SU-DHL-6 (cell line): Measurements from ENCODE around the gene APOBEC3B.

Source experiments
- EZH2phosphoT487 ChIP-seq: fragments of 200-600 bp; sonication (generic), shearing (Covaris generic); conservative IDR thresholded peaks from 2 replicates; pipeline ENCODE4 v1.6.1; 2018; ENCODE audit warnings: mild to moderate bottlenecking, antibody characterized with exemption, low read length, moderate library complexity, mixed read lengths
- TF ChIP-seq, protein P1 (sequence below): fragments of 200-600 bp; sonication (generic); IDR thresholded peaks from one replicate; pipeline ENCODE4 v1.5.1; 2017; ENCODE audit warnings: antibody characterized with exemption, mild to moderate bottlenecking, low read length, moderate library complexity; ENCODE audit not compliant: insufficient read depth, poor library complexity, severe bottlenecking

DNA sequence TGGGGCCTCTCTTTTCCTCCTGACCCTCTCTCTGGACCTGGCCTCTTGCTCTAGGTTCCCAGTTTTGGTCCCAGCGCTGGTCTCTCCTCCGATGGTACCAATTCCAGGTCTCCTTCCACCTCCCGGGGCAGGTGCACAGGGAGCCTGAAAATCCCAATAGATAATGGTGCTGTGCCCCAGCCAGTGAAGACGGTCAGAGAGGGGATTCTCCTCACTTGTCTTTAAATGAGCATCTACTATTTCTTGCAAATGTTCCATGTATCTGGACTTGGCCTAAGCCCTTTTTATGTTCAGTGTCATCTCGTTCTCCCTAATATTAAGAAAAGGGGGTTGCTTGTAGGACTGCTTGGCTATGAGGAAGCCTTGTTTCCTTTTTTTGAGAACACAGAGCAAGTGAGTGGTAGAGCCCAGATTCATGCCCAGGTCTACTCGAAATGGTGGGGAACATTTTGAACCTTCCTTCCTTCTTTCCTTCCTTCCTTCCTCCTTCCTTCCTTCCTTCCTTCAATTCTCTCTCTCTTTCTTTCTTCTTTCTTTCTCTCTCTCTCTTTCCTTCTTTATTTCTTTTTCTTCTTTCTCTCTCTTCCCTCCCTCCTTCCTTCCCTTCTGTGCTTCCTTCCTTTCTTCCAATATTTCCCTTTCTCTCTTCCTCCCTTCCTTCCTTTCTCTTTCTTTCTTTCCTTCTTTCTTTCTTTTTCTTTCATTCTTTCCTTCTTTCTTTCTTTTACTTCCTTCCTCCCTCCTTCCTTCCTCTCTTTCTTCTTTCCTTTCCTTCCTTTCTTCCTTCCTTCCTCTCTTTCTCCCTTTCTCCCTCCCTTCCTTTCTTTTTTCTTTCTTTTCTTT, 24.1 kb upstream of the APOBEC3B start:
- no peak for TF ChIP-seq EZH2phosphoT487
- TF ChIP-seq, protein P1, sequence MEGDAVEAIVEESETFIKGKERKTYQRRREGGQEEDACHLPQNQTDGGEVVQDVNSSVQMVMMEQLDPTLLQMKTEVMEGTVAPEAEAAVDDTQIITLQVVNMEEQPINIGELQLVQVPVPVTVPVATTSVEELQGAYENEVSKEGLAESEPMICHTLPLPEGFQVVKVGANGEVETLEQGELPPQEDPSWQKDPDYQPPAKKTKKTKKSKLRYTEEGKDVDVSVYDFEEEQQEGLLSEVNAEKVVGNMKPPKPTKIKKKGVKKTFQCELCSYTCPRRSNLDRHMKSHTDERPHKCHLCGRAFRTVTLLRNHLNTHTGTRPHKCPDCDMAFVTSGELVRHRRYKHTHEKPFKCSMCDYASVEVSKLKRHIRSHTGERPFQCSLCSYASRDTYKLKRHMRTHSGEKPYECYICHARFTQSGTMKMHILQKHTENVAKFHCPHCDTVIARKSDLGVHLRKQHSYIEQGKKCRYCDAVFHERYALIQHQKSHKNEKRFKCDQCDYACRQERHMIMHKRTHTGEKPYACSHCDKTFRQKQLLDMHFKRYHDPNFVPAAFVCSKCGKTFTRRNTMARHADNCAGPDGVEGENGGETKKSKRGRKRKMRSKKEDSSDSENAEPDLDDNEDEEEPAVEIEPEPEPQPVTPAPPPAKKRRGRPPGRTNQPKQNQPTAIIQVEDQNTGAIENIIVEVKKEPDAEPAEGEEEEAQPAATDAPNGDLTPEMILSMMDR: no peak
